ENCODE measurements around the gene EEF1AKMT2.

Gene EEF1AKMT2

GRCh38 chr10:124736491-124737136 lies 55.1 kb downstream of the EEF1AKMT2 start:
- no peak overlapping the region for H3K27ac ChIP-seq
- no peak for TF ChIP-seq CTCF (IDR thresholded peaks at IDR 0.05)
- no peak for TF ChIP-seq ZFX (IDR thresholded peaks at IDR 0.05; ENCODE audit: borderline replicate concordance)

DNA sequence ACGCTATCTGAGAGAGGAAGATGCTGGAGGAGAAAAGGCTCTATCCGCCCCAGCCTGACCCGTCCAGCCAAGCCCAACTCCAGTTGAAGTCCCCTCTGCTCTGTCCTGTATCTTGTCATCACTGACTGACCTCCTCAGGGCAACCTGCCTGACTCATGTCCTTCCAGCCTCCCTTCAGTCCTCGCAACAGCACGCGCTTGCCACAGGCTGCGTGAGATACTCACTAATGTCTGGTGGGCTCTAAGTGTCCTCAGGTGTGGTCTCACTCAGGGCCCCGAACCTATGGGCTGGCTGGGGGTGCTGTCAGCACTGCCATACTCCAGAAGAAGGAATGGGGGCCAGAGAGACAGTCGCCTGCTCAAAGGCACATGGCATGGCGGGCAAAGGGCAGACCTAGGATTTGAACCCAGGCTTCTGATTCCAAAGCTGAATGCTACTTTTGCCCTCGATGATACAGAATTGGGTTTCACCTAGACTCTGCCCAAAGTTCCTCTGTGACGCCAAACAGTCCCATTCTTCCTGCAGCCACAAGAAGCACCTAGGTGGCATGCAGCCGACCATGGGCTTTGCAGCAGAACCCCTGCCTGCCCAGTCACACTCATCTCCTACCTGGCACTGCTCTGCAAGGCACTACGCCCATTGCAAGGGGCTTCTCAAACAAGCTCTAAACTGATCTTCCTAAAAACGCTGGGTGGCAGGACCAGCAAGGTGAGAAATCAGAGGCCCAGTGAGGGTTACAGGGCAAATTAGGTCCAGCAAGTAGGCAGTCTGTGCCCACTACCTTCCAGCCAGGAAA lies 56.0 kb downstream of the EEF1AKMT2 start:
- no peak overlapping the region for H3K27ac ChIP-seq
- TF ChIP-seq CTCF (IDR thresholded peaks at IDR 0.05) (no peak), ZFX (IDR thresholded peaks at IDR 0.05; ENCODE audit: borderline replicate concordance) (no peak)

DNA sequence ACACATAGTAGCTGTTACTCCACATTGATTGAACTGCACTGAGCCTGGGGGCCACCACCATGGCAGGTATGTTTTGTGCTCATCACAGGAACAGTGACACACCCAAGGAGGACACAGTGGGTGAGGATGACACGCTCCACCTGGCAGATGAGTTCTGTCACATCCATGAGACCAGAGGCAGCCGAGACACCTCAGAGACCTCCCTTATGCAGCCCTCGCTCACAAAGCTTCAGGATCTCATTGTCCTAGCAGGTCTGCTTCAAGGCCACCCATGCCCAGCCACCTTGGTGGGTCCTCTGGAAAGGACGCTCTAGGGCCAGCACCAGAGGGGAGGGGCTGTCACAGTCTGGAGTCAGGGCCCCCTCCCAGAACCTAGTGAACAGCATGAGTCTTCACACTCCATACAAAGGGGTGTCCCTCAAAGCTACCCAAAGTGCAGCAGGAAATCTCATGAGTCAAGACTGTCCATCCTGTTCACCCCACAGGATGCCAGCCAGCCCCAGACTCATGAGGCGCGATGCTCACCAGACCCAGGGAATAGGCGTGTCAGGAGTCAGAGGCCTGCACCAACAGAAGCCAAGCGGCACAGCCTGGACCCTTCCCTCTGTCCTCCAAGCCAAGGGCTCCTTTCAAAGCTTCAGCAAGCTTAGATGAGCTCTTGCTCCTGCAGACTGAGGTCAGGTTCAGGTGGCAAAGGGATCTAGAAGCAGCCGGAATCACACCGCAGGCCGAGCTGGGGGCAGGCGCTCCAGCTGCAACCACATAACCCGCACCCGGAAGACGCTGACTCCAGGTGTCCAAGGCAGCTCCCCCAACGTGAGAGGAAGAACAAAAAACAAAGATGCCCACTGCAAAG lies 57.1 kb downstream of the EEF1AKMT2 start:
- TF ChIP-seq CTCF (IDR thresholded peaks at IDR 0.05) (no peak), ZFX (IDR thresholded peaks at IDR 0.05; ENCODE audit: borderline replicate concordance) (no peak)
- H3K27ac ChIP-seq = no peak overlapping the region

GRCh38 chr10:124733571-124734245 lies 58.0 kb downstream of the EEF1AKMT2 start:
- TF ChIP-seq ZFX (IDR thresholded peaks at IDR 0.05; ENCODE audit: borderline replicate concordance) (no peak), CTCF (IDR thresholded peaks at IDR 0.05) (no peak)
- H3K27ac ChIP-seq = no peak overlapping the region

GRCh38 chr10:124732931-124733570 lies 58.6 kb downstream of the EEF1AKMT2 start:
- TF ChIP-seq CTCF (IDR thresholded peaks at IDR 0.05) = no peak
- no peak overlapping the region for H3K27ac ChIP-seq

GRCh38 chr10:124731551-124731950 lies 60.1 kb downstream of the EEF1AKMT2 start:
- TF ChIP-seq CTCF (IDR thresholded peaks at IDR 0.05) (no peak), ZFX (IDR thresholded peaks at IDR 0.05; ENCODE audit: borderline replicate concordance) (no peak)
- H3K27ac ChIP-seq = no peak overlapping the region
